Activated CD8-positive, alpha-beta memory T cell treated with anti-CD3 and anti-CD28 coated beads for 1 hour (primary cell): ENCODE results near the gene S100A7A.
A peak's percentile ranks its signal among the peaks of the same experiment; 100 is the strongest.
"Not testable (repeated sequence)": the region's sequence is repeated elsewhere in the genome, so short reads cannot be mapped to it uniquely, and the experiment has no call there.

Experiments
- DNase-seq, 2 donors: peaks; one replicate each; pipeline ENCODE4 v3.0.0-alpha.2; 2020; ENCODE audit warnings: low read depth in 1 of 2; ENCODE audit errors: extremely low read depth in 1 of 2

The S100A7A gene

GRCh38 chr1:153448851-153449250 is 32.5 kb downstream of the S100A7A start:
- DNase-seq, result not testable (repeated sequence)

GRCh38 chr1:153456396-153456795 is 40.1 kb downstream of the S100A7A start:
- DNase-seq, result no peak

GRCh38 chr1:153459655-153460054 is 43.3 kb downstream of the S100A7A start:
- DNase-seq, result no peak

- DNase-seq, result no peak
Measured at GRCh38 chr1:153460551-153460950, 44.2 kb downstream of the S100A7A start, which contains the start of gene S100A7. Gene S100A7 (minus strand): TSS chr1:153460651. CDS start chr1:153459013, 1,638 bp downstream.

- DNase-seq, result not testable (repeated sequence)
Measured at GRCh38 chr1:153462741-153463140, 46.4 kb downstream of the S100A7A start.

GRCh38 chr1:153465811-153466636 is 49.7 kb downstream of the S100A7A start:
- peak in 1 of 2 donors; percentile 42 for DNase-seq

GRCh38 chr1:153466908-153467307 is 50.6 kb downstream of the S100A7A start:
- no peak for DNase-seq

- DNase-seq, result no peak
Measured at GRCh38 chr1:153470707-153471106, 54.4 kb downstream of the S100A7A start.
